Measurements from ENCODE around the gene C2orf80. TPM values are rescaled to one million over a fixed set of nuclear protein-coding genes. Genes with fewer than 3 reads are reported as not detected.

The C2orf80 gene
- total RNA-seq, 4 donors from 2014 or later = not detected

- peaks cover 5% of the 10 kb centered on the region for H3K27me3 ChIP-seq
- H3K9me3 ChIP-seq = peaks cover 0 to 5% (median 0%) of the 10 kb centered on the region in 3 donors
- no peaks in the 10 kb centered on the region for H3K4me1 ChIP-seq
- 80 to 90% methylated on average over 1 of the region's 1 CpG for WGBS, 2 donors (ENCODE audit: low coverage in 1 of 2)
- H3K36me3 ChIP-seq = no peaks in the 10 kb centered on the region
- TF ChIP-seq EP300 (IDR thresholded peaks at IDR 0.05) (no peak), POLR2A (IDR thresholded peaks at IDR 0.05) (no peak), CTCF (IDR thresholded peaks at IDR 0.05) (no peak), POLR2AphosphoS5 (IDR thresholded peaks at IDR 0.05) (no peak)
- no peak for ATAC-seq
- H3K27ac ChIP-seq = no peak overlapping the region
- no peak overlapping the region for H3K4me3 ChIP-seq
These were observed 38.9 kb downstream of the C2orf80 start for GRCh38 chr2:208150956-208151355.

DNA sequence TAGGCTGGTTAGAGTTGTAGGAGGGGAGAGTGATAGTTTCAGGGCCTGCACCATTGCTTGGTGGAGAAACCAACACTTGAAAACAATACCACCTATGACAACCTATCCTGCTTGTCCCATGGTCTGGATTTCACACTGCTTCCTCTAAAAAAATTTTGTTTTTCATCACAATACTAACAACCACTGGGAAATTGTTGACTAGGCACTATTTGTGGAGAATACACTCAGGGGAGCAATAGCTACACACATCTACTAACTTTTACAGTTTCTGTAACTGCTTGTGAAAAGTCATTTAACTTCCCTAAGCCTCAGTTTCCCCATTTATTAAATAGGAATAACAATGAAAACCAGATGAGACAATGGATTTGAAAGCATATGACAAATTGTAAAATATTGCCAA is 39.7 kb downstream of the C2orf80 start:
- Histone ChIP-seq H3K36me3 (no peaks in the 10 kb centered on the region), H3K27me3 (peaks cover 7% of the 10 kb centered on the region), H3K4me3 (no peak overlapping the region), H3K9me3 (peaks cover 0 to 5% (median 0%) of the 10 kb centered on the region in 3 donors), H3K4me1 (no peaks in the 10 kb centered on the region), H3K27ac (no peak overlapping the region)
- ATAC-seq = no peak
- TF ChIP-seq POLR2AphosphoS5 (IDR thresholded peaks at IDR 0.05) (no peak), CTCF (IDR thresholded peaks at IDR 0.05) (no peak), POLR2A (IDR thresholded peaks at IDR 0.05) (no peak), EP300 (IDR thresholded peaks at IDR 0.05) (no peak)

DNA sequence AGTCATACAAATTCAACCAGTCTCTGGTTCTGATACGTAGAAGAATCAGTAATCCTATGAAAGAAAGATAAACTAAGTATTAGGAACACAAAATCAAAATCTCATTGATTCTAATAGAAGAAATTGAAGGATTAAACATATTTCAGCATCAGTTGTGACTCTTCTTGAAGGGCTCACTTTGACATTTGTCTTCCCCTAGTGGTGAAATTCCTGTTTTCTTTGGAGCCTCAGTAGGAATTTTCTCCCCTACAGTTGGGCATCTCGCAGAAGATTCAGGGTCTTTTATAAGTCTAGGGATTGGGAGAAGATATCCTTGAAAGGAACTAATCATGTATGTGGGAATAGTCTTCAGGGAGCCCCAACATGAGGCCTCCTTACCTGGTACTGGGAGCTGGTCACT is 41.0 kb downstream of the C2orf80 start:
- Histone ChIP-seq H3K4me1 (no peaks in the 10 kb centered on the region), H3K27ac (no peak overlapping the region), H3K9me3 (peaks cover 0 to 5% (median 0%) of the 10 kb centered on the region in 3 donors), H3K36me3 (no peaks in the 10 kb centered on the region), H3K4me3 (no peak overlapping the region), H3K27me3 (peaks cover 7% of the 10 kb centered on the region)
- no peak for ATAC-seq
- WGBS, 2 donors (ENCODE audit: low coverage in 1 of 2) = 72 to 73% methylated on average over 2 of the region's 2 CpGs
- TF ChIP-seq POLR2AphosphoS5 (IDR thresholded peaks at IDR 0.05) = no peak

- H3K27ac ChIP-seq = no peak overlapping the region
- peaks cover 0 to 5% (median 0%) of the 10 kb centered on the region in 3 donors for H3K9me3 ChIP-seq
- H3K4me1 ChIP-seq = no peaks in the 10 kb centered on the region
- 92% methylated on average over 2 of the region's 3 CpGs; no CpG with 5 or more reads in 1 of the 2 donors for WGBS, 2 donors (ENCODE audit: low coverage in 1 of 2)
- no peak overlapping the region for H3K4me3 ChIP-seq
- H3K36me3 ChIP-seq = no peaks in the 10 kb centered on the region
- TF ChIP-seq CTCF (IDR thresholded peaks at IDR 0.05) (no peak), EP300 (IDR thresholded peaks at IDR 0.05) (no peak), POLR2A (IDR thresholded peaks at IDR 0.05) (no peak), POLR2AphosphoS5 (IDR thresholded peaks at IDR 0.05) (no peak)
- ATAC-seq = no peak
- peaks cover 7% of the 10 kb centered on the region for H3K27me3 ChIP-seq
These were observed 42.1 kb downstream of the C2orf80 start for GRCh38 chr2:208147759-208148158.

- TF ChIP-seq EP300 (IDR thresholded peaks at IDR 0.05) = no peak
- TF ChIP-seq POLR2A (IDR thresholded peaks at IDR 0.05) = no peak
- TF ChIP-seq CTCF (IDR thresholded peaks at IDR 0.05) = no peak
- TF ChIP-seq POLR2AphosphoS5 (IDR thresholded peaks at IDR 0.05) = no peak
- no peak overlapping the region for H3K4me3 ChIP-seq
- no peak for ATAC-seq
These were observed 42.8 kb downstream of the C2orf80 start for GRCh38 chr2:208147008-208147407.

More at GRCh38 chr2:208147008-208147407, 42.8 kb downstream of the C2orf80 start:
- Histone ChIP-seq H3K9me3 (peaks cover 0 to 5% (median 0%) of the 10 kb centered on the region in 3 donors), H3K27ac (no peak overlapping the region), H3K27me3 (peaks cover 7% of the 10 kb centered on the region), H3K4me1 (no peaks in the 10 kb centered on the region), H3K36me3 (no peaks in the 10 kb centered on the region)

All from gastroesophageal sphincter (tissue), 4 donors.